ENCODE results near the gene MYLK. TPM values are rescaled to one million over a fixed set of nuclear protein-coding genes. Genes with fewer than 3 reads are reported as not detected.

MYLK gene
- total and polyA plus RNA-seq, 3 experiments from 2014 or later = 0.09 to 0.10 TPM; not detected in 1

- ChIA-PET CTCF (no interaction called here), POLR2A (no interaction called here)
- Mint-ChIP-seq H3K4me1 (no peaks in the 10 kb centered on the region), H3K36me3 (no peaks in the 10 kb centered on the region), H3K9me3 (no peaks in the 10 kb centered on the region), H3K27me3 (peaks cover 1 to 14% of the 10 kb centered on the region in 2 donors), H3K4me3 (no peak overlapping the region), H3K27ac (no peak overlapping the region)
- no peak overlapping the region for H3K4me3 ChIP-seq (ENCODE audit: low read length)
- no peak overlapping the region for H3K27ac ChIP-seq (ENCODE audit: low read depth, low read length)
- H3K36me3 ChIP-seq (ENCODE audit: insufficient read depth, low read length) = no peaks in the 10 kb centered on the region
- H3K9me3 ChIP-seq (ENCODE audit: low read length) = no peaks in the 10 kb centered on the region
- H3K27me3 ChIP-seq (ENCODE audit: insufficient read depth, low read length, poor library complexity, severe bottlenecking) = no peaks in the 10 kb centered on the region
- H3K4me1 ChIP-seq (ENCODE audit: insufficient read depth, low read length) = no peaks in the 10 kb centered on the region
- DNase-seq = no peak
Measured at GRCh38 chr3:123687286-123687685, 196.8 kb downstream of the MYLK start.

GRCh38 chr3:123686251-123686650, 197.9 kb downstream of the MYLK start:
- Histone ChIP-seq H3K9me3 (ENCODE audit: low read length) (no peaks in the 10 kb centered on the region), H3K36me3 (ENCODE audit: insufficient read depth, low read length) (no peaks in the 10 kb centered on the region), H3K4me3 (ENCODE audit: low read length) (no peak overlapping the region), H3K27ac (ENCODE audit: low read depth, low read length) (no peak overlapping the region), H3K4me1 (ENCODE audit: insufficient read depth, low read length) (no peaks in the 10 kb centered on the region), H3K27me3 (ENCODE audit: insufficient read depth, low read length, poor library complexity, severe bottlenecking) (no peaks in the 10 kb centered on the region)
- no peaks in the 10 kb centered on the region for H3K9me3 Mint-ChIP-seq
- POLR2A ChIA-PET = no interaction called here
- CTCF ChIA-PET = no interaction called here
- H3K4me1 Mint-ChIP-seq = no peaks in the 10 kb centered on the region
- H3K27me3 Mint-ChIP-seq = peaks cover 3 to 17% of the 10 kb centered on the region in 2 donors
- H3K27ac Mint-ChIP-seq = no peak overlapping the region
- DNase-seq = no peak
- H3K4me3 Mint-ChIP-seq = no peak overlapping the region
- no peaks in the 10 kb centered on the region for H3K36me3 Mint-ChIP-seq

- H3K4me3 ChIP-seq (ENCODE audit: low read length) = no peak overlapping the region
- H3K4me1 ChIP-seq (ENCODE audit: insufficient read depth, low read length) = no peaks in the 10 kb centered on the region
- H3K27me3 ChIP-seq (ENCODE audit: insufficient read depth, low read length, poor library complexity, severe bottlenecking) = no peaks in the 10 kb centered on the region
- no peaks in the 10 kb centered on the region for H3K4me1 Mint-ChIP-seq
- no peak overlapping the region for H3K27ac ChIP-seq (ENCODE audit: low read depth, low read length)
- no peak overlapping the region for H3K4me3 Mint-ChIP-seq
- H3K9me3 Mint-ChIP-seq = no peaks in the 10 kb centered on the region
- no peaks in the 10 kb centered on the region for H3K36me3 Mint-ChIP-seq
- no peaks in the 10 kb centered on the region for H3K9me3 ChIP-seq (ENCODE audit: low read length)
- no peak overlapping the region for H3K27ac Mint-ChIP-seq
- no peaks in the 10 kb centered on the region for H3K36me3 ChIP-seq (ENCODE audit: insufficient read depth, low read length)
- DNase-seq = no peak
- peaks cover 3 to 18% of the 10 kb centered on the region in 2 donors for H3K27me3 Mint-ChIP-seq
- ChIA-PET CTCF (no interaction called here), POLR2A (no interaction called here)
Measured at GRCh38 chr3:123685780-123686179, 198.4 kb downstream of the MYLK start.

GRCh38 chr3:123684636-123685035, 199.5 kb downstream of the MYLK start:
- Histone ChIP-seq H3K27ac (ENCODE audit: low read depth, low read length) (no peak overlapping the region), H3K27me3 (ENCODE audit: insufficient read depth, low read length, poor library complexity, severe bottlenecking) (no peaks in the 10 kb centered on the region), H3K36me3 (ENCODE audit: insufficient read depth, low read length) (no peaks in the 10 kb centered on the region), H3K4me1 (ENCODE audit: insufficient read depth, low read length) (no peaks in the 10 kb centered on the region), H3K4me3 (ENCODE audit: low read length) (no peak overlapping the region), H3K9me3 (ENCODE audit: low read length) (no peaks in the 10 kb centered on the region)
- POLR2A ChIA-PET = no interaction called here
- Mint-ChIP-seq H3K9me3 (no peaks in the 10 kb centered on the region), H3K27me3 (peaks cover 4 to 17% of the 10 kb centered on the region in 2 donors), H3K36me3 (no peaks in the 10 kb centered on the region), H3K27ac (no peak overlapping the region), H3K4me3 (no peak overlapping the region), H3K4me1 (no peaks in the 10 kb centered on the region)
- DNase-seq = no peak
- CTCF ChIA-PET = no interaction called here

- no peak for DNase-seq
- no peaks in the 10 kb centered on the region for H3K9me3 Mint-ChIP-seq
- CTCF ChIA-PET = no interaction called here
Measured at GRCh38 chr3:123684209-123684608, 199.9 kb downstream of the MYLK start.

GRCh38 chr3:123683505-123684154, 200.5 kb downstream of the MYLK start:
- no peaks in the 10 kb centered on the region for H3K4me1 ChIP-seq (ENCODE audit: insufficient read depth, low read length)
- Mint-ChIP-seq H3K27ac (no peak overlapping the region), H3K27me3 (peaks cover 4 to 15% of the 10 kb centered on the region in 2 donors), H3K36me3 (no peaks in the 10 kb centered on the region), H3K4me3 (no peak overlapping the region), H3K4me1 (no peaks in the 10 kb centered on the region), H3K9me3 (no peaks in the 10 kb centered on the region)
- ChIA-PET POLR2A (no interaction called here), CTCF (no interaction called here)
- no peak for DNase-seq
- no peak overlapping the region for H3K4me3 ChIP-seq (ENCODE audit: low read length)
- H3K9me3 ChIP-seq (ENCODE audit: low read length) = no peaks in the 10 kb centered on the region
- H3K27ac ChIP-seq (ENCODE audit: low read depth, low read length) = no peak overlapping the region
- no peaks in the 10 kb centered on the region for H3K27me3 ChIP-seq (ENCODE audit: insufficient read depth, low read length, poor library complexity, severe bottlenecking)
- no peaks in the 10 kb centered on the region for H3K36me3 ChIP-seq (ENCODE audit: insufficient read depth, low read length)

More at GRCh38 chr3:123684209-123684608, 199.9 kb downstream of the MYLK start:
- POLR2A ChIA-PET = no interaction called here
- Mint-ChIP-seq H3K27ac (no peak overlapping the region), H3K4me1 (no peaks in the 10 kb centered on the region), H3K4me3 (no peak overlapping the region), H3K36me3 (no peaks in the 10 kb centered on the region), H3K27me3 (peaks cover 4 to 15% of the 10 kb centered on the region in 2 donors)
- Histone ChIP-seq H3K4me1 (ENCODE audit: insufficient read depth, low read length) (no peaks in the 10 kb centered on the region), H3K4me3 (ENCODE audit: low read length) (no peak overlapping the region), H3K36me3 (ENCODE audit: insufficient read depth, low read length) (no peaks in the 10 kb centered on the region), H3K9me3 (ENCODE audit: low read length) (no peaks in the 10 kb centered on the region), H3K27ac (ENCODE audit: low read depth, low read length) (no peak overlapping the region), H3K27me3 (ENCODE audit: insufficient read depth, low read length, poor library complexity, severe bottlenecking) (no peaks in the 10 kb centered on the region)

GRCh38 chr3:123682781-123683504, 201.2 kb downstream of the MYLK start:
- H3K36me3 ChIP-seq (ENCODE audit: insufficient read depth, low read length) = no peaks in the 10 kb centered on the region
- no peak overlapping the region for H3K4me3 ChIP-seq (ENCODE audit: low read length)
- no peaks in the 10 kb centered on the region for H3K4me1 ChIP-seq (ENCODE audit: insufficient read depth, low read length)
- H3K9me3 ChIP-seq (ENCODE audit: low read length) = no peaks in the 10 kb centered on the region
- no peaks in the 10 kb centered on the region for H3K36me3 Mint-ChIP-seq
- H3K27ac ChIP-seq (ENCODE audit: low read depth, low read length) = no peak overlapping the region
- H3K27ac Mint-ChIP-seq = no peak overlapping the region
- DNase-seq = no peak
- H3K9me3 Mint-ChIP-seq = no peaks in the 10 kb centered on the region
- H3K4me3 Mint-ChIP-seq = no peak overlapping the region
- no peaks in the 10 kb centered on the region for H3K27me3 ChIP-seq (ENCODE audit: insufficient read depth, low read length, poor library complexity, severe bottlenecking)
- H3K4me1 Mint-ChIP-seq = no peaks in the 10 kb centered on the region
- peaks cover 7 to 22% of the 10 kb centered on the region in 2 donors for H3K27me3 Mint-ChIP-seq
- CTCF ChIA-PET = no interaction called here
- POLR2A ChIA-PET = no interaction called here

- Mint-ChIP-seq H3K27ac (no peak overlapping the region), H3K4me3 (no peak overlapping the region), H3K4me1 (no peaks in the 10 kb centered on the region), H3K36me3 (no peaks in the 10 kb centered on the region), H3K9me3 (no peaks in the 10 kb centered on the region), H3K27me3 (peaks cover 8 to 23% of the 10 kb centered on the region in 2 donors)
- ChIA-PET CTCF (no interaction called here), POLR2A (no interaction called here)
- Histone ChIP-seq H3K27ac (ENCODE audit: low read depth, low read length) (no peak overlapping the region), H3K36me3 (ENCODE audit: insufficient read depth, low read length) (no peaks in the 10 kb centered on the region), H3K4me3 (ENCODE audit: low read length) (no peak overlapping the region), H3K4me1 (ENCODE audit: insufficient read depth, low read length) (no peaks in the 10 kb centered on the region), H3K27me3 (ENCODE audit: insufficient read depth, low read length, poor library complexity, severe bottlenecking) (no peaks in the 10 kb centered on the region), H3K9me3 (ENCODE audit: low read length) (no peaks in the 10 kb centered on the region)
- no peak for DNase-seq
Measured at GRCh38 chr3:123682302-123682701, 201.8 kb downstream of the MYLK start.
